GM18511 (cell line): ENCODE results near the gene ST3GAL3.
"Not testable (repeated sequence)": the region's sequence is repeated elsewhere in the genome, so short reads cannot be mapped to it uniquely, and the experiment has no call there.

Experiments used
- ATAC-seq: cut with Tn5 transposase; IDR thresholded peaks from one replicate; pipeline ENCODE4 v1.9.1; 2021; ENCODE audit warnings: mild to moderate bottlenecking, moderate library complexity; ENCODE audit not compliant: unreplicated experiment

ST3GAL3 gene

DNA sequence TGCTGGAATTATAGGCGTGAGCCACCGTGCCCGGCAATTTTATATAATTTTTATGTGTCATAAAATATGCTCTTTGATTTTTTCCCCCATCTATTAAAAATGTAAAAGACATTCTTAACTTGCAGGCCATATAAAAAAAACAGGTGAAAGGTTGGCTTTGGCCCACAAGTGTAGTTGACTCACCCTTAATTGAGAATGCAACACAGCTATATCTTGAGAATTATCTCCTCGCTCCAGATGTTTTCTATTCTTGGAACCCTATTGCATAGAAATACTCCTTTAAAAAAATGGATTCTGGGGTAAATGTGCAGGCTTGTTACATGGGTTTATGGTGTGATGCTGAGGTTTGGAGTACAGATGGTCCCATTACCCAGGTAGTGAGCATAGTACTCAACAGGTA lies 112.0 kb downstream of the ST3GAL3 start:
- ATAC-seq: no peak

DNA sequence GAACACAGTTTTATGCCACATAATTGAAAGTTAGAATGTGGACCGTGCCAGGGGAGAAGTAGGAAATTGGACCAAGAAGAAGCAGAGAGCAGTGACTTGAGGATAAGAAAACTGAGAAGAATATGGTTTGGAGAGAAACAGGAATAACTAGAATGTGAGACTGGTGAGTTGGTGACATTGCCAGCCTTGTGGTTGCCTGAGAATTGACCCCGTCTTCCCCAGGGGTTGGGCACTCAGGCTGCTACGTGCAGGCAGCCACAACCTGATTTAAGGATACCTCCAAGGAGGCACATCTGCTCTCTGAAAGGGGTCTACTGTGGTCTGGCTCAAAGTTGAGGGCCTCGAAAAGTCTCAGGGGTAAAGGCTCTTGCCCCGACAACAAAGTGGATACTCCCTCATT lies 114.1 kb downstream of the ST3GAL3 start:
- no peak for ATAC-seq

DNA sequence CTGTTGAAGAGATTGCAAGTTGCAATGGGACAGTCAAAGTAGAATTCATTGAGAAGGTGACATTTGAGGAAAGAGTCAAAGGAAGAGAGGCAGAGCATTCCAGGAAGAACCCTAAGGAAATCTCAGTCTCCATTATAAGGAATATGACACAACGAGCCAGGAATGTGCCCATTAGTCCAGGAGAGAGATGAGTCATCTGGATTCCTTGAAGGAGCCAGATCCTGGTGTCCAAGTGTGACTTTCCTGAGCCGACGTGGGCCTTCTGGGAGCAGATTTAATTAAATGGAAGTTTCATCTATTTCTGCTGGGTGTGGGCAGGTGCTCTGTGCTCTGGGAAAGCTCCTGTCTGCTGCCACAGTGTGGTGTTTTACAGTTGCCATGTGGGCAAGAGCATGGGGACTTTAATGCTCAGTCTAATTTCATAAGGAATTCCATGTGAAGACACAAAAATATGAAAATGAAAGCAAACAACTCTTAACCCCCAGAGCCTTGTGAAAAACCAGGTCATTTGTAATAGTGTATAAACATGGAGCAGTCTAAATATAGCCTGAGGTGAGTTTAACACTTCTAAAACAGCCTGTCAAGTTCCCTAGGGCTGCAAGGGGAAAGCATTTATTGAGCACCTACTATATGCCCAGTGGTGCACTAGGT lies 114.8 kb downstream of the ST3GAL3 start:
- no peak for ATAC-seq

DNA sequence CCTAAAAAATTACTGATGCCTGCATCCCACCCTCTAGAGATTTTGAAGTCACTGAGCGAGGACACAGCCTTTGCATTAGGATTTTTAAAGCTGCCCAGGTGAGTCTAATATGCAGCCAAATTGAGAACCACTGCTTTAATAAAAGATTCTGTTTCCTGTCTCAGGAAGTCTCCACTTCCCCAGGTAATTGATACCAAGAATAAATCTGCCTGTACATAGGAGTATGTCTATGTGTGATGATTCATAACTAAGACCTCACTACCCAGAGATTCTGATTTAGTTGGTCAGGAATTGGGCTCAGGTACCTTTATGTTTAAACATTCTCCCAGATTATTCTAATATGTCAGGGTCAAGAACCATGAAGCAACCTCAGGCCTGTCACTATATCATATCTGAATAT lies 117.5 kb downstream of the ST3GAL3 start:
- no peak for ATAC-seq

DNA sequence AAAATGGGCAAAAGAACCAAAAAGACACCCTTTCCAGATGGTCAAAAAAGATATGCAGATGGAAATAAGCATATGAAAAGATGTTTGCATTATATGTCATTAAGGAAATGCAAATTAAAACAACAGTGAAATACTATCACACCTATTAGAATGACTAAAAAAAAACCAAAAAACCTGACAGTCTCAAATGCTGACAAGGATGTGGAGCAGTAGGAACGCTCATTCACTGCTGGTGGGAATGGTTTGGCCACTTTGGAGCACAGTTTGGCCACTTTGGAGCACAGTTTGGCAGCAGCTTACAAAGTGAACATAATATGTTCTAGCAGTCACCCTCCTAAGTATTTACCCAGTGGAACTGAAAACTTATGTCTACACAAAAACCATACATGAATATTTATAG lies 121.2 kb downstream of the ST3GAL3 start:
- no peak for ATAC-seq

DNA sequence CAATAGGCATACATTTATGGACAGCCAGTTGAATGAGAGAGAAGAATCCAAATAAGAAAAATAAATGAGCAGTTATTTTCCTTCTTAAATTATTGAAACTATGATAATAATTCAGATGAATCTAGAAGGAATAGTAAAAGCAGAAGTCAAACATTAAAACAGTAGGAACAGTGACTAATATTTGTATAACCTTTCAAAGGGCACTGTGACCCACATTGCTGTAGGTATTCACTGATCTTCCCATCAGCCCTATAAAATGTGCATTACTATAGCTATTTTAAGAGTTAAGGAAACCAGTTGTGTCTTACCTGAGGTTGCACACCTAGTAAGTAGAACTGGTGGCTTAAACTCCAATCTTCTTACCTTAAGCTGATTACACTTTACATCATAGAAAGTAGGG lies 123.5 kb downstream of the ST3GAL3 start:
- no peak for ATAC-seq

DNA sequence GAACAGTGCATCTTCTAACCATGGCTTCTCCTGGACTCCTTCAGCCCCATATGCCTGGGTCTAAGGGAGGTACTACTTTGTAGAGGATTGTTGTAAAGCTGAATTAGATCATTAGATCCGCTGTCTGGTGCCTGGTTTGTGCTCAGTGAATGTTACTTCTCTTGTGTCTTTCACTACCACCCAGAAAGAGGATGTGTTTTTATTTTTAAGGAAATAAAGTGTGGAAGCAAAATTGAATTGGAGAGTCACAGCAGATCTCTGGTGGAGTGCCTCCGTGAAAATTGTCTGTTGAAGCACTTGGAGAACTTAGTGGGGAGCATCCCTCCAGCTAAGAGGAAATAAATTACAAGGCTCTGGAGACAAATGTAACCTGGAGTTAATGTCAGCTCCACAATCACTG lies 124.5 kb downstream of the ST3GAL3 start:
- no peak for ATAC-seq

DNA sequence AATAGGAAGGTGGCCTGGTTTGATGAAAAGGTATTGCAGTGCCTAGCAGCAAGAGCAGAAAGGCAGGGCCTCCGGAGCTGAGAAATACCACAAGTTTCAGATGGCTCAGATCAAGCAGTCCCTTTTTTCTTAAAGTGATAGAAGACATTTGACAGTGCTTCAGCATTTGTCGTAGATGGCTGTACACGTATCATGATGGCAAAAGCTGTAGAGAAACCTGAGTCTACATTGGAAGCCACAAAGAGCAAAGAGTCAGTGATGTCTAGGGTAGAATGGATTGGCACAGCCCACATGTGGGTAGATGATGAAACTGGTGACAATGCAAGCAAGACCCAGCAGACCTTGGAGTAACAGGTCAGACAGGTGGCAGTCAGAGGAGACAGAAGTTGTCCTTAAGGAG lies 124.9 kb downstream of the ST3GAL3 start:
- no peak for ATAC-seq

DNA sequence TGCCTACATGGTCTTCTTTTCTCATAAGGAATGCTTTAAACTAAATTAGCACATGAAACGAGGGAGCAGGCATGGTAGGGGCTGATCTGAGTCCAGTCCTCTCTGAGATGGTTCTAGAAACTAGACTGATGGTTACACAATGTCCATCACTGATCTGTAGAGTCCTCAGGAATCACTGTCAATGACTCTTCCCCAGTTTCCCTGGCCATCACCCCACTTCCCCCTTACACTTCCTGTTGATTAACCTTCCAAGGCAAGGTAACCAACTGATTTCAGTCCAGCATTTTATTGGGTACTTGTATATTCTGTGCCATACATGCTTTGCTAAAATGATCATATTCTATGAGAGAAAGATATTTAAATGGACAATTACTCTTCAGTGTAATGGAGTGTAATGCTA lies 125.7 kb downstream of the ST3GAL3 start:
- no peak for ATAC-seq

DNA sequence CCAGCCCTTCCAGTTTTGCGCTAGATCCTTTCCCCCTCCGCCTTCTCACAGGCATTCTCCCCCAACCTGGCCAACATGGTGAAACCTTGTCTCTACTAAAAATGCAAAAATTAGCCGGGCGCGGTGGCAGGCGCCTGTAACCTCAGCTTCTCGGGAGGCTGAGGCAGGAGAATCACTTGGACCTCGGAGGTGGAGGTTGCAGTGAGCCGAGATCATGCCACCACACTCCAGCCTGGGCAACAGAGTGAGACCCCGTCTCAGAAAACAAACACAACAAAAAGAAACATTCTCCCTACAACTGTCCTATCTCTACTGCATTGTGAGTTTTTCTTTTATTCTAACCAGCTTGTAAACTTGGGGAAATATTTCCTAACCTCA lies 126.6 kb downstream of the ST3GAL3 start:
- not testable (repeated sequence) for ATAC-seq

DNA sequence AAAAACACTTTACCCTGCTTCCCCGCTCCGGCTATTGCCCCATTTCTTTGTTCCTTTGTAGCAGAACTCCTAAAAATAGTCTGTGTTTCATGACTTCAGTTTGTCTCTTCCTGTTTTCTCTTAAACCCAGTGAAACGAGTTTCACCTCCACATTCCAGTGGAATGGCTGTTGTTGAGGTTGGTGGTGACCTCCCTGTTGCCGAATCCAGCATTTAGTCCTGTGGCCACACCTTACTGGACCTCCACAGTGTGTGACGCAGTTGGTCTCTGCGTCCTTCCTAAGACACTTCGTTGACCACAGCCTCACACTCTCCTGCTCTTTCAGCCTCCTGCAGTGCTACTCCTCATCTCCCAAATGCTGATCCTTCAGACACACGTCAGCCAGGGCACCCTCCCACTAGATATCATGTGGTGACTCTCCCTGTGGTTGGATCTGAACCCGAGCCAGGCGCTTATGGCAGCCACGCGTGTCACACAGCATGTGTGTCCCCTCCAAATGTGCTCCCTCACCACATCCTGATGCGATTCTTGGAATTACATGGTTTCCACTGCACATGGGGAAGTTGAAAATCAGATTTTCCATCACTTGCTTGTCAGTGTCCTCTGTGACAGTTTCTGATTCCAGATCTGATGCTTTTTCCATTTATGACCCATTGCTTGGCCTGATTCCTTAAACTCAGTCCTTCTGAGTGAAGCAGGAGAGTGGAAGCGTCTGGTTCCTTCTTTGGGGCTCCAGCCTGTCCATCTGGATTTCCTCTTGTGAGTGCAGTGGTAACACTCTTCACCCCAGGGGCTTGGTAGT lies 127.1 kb downstream of the ST3GAL3 start:
- ATAC-seq: no peak

DNA sequence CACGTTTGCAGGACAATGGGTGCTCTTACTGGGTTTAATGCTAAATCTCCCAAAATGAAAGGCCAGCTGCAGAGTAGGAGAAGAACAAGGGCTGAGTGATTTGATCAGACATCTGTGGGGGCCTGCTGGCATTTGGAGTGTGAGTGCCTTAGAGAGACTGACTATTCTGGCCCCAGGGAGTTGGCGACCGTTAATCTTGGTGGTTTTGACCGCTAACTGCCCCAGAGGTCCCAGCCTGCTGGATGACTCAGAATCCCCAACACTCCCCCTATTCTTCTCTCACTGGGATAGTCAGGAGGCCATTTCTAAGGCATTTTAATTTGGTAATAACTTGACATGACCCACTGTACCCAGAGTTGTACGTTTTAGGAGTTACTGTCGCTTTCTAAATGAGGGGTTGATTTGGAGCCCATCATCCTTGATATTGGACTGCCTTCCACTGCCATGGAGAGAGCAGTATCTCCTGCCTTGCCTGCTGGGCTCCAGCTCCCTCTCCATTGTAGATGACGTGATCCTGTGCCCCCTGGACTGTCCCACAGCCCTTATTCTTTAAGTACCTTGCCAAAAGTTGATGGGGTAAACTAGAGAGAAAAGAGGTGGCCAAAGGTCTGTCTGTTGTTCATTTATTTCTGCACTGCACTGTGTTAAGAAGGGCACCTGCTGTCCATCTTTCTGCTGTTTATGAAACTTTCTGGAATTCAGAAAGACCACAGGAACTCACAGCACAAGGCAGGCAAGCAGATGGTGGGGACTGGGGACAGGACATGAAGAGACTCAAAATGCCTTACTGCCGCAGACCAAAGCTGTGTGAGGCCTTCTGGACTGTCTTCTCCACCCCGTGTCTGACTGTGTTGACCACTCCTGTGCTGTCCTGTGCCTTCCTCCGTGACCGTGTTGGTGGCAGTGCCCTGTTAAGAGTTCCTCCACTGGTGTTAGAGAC lies 128.0 kb downstream of the ST3GAL3 start:
- no peak for ATAC-seq

DNA sequence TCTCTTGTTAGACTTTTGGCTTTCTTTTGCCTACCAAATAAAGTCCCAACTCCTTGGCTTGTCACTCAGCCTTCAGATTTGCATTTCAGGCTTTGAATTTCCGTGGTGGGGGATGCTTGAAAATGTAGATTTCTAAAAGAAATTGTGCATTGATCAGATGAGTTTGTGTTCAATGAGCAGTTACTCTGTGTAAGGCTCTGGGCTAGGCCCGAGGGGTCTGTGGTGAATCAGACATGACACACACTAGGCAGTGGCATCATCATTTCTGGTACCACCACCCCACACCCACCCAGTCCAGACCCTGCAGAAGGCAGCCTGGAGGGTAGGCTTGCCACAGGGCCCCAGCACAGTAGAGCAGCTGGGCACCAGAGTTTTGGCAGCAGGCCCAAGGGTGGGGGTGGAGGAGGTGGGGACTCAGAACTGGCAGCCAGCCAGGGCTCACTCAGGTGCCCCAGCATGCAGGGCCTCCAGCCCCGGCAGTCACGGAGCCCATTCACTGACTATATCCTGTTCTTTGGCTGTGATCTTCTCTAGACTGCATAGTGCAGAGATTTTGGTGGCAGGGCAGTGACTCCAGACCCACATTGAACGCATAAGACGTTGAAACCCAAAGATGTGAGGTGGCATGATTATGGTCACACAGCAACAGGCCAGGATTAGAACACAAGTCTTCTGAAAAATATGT lies 129.1 kb downstream of the ST3GAL3 start:
- peak; percentile 75 for ATAC-seq

DNA sequence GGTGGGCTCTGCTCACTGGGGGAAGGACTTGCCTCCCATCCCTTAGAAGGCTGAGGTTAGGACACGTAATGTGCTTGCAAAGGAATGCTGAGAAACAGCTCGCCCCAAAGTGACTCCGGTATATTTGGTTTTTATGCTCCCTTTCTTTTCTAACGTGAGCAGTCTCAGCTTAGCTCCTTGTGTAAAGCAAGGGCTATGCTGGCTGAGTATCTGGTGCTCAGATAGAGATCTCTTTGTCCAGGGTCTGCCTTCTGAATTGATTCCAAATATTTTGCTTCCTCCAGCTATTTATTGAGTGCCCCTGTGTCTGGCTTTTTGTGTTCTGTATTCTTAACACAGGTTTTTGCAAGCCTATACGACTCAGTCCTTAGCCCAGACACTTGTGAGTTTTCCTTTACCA lies 131.7 kb downstream of the ST3GAL3 start:
- ATAC-seq: no peak

DNA sequence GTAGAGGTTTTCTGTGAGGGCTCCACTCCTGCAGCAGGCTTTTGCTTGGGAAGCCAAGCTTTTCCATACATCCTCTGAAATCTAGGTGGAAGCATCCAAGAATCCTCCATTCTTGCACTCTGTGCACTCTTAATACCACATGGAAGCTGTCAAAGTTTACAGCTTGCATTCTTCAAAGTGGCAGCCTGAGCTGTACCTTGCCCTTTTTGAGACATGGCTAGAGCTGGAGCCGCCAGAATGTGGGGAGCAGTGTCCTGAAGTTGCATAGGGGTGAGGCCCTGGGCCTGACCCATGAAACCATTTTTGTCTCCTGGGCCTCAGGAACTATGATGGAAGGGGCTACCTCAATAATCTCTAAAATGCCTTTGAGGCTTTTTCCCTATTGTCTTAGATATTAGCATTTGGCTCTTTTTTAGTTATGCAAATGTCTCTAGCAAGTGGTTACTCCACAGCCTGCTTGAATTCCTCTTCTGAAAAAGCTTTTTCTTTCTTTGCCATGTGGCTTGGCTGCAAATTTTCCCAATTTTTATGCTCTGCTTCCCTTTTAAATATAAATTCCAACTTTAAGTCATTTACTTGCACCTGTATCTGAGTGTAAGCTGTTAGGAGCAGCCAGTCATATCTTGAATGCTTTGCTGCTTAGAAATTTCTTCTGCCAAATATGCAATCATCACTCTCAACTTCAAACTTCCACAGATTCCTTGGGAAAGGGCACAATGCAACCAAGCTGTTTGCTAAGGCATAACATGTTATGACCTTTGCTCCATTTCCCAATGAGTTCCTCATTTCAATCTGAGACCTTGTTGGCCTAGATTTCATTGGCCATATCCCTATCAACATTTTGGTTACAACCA lies 134.2 kb downstream of the ST3GAL3 start:
- ATAC-seq: no peak

DNA sequence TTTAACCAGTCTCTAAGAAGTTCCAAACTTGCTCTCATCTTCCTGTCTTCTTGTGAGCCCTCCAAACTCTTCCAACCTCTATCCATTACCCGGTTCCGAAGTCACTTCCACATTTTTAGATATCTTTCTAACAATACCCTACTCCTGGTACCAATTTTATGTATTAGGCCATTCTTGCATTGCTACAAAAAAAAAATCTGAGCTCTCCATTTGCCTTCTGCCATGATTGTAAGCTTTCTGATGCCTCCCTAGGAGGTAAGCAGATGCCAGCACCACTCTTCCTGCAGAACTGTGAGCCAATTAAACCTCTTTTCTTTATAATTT lies 134.8 kb downstream of the ST3GAL3 start:
- no peak for ATAC-seq

DNA sequence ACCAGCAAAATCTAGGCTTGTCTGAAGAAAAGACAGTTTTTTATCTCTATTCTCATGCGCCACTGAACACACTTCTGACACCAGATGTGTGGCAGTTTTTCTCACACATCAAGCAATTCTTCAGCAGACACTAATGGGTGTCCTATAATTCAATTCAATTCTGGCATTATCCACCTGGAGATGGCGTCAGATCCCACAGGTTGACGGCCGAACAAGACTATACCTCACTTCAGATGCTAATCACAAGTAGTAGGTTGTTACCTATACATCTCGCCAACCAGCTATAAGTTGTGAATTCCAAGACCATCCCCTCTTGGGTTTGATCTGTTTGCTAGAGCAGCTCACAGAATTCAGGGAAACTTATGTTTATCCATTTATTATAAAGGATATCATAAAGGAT lies 136.3 kb downstream of the ST3GAL3 start:
- ATAC-seq: no peak

DNA sequence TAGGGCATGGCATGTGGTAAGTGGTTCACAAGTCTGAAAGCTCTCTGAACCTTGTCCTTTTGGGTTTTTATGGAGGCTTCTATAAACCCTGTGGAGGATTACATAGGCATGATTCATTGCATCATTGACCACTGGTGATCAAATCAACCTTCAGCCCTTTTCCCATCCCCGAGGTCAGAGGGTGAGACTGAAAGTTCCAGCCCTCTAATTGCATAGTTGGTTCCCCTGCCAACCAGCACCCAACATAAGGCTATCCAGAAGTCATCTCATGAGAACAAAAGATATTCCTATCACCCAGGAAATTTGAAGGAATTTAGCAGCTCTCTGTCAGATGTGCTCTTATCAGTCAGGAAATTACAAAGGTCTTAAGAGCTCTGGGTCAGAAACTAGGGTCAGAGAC lies 136.8 kb downstream of the ST3GAL3 start:
- no peak for ATAC-seq

DNA sequence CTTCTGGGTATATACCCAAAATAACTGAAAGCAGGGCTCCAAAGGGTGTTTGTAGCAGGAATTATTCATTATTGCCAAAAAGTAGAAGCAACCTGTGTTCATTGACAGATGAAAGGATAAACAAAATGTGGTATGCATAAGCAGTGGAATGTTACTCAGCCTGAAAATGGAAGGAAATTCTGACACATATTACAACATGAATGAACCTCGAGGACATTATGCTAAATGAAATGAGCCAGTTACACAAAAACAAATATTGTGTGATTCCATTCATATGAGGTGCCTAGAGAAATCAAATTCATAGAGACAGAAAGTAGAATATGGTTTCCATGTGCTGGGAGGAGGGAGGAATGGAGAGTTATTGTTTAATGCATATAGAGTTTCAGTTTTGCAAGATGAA lies 140.0 kb downstream of the ST3GAL3 start:
- no peak for ATAC-seq

DNA sequence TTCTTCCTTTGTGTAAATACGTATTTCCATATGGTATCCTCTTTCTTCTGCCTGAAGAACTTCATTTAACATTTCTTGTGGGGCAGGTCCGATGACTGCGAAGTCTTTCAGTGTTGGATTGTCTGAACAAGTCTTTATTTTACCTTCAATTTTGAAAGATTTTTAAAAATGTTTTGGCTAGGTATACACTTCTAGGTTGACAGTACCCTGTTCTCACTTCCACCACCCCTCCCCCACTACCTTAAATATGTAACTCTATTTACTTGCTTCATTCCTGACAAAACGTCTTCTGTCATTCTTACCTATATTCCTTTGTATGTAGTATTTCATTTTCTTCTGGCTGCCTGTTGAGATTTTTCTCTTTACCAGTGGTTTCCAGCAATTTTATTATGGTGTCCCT lies 140.5 kb downstream of the ST3GAL3 start:
- ATAC-seq: no peak
